Measurements from ENCODE around the gene CAPN9.

The CAPN9 gene

GRCh38 chr1:230772457-230773395 lies 25.5 kb downstream of the CAPN9 start:
- DNase-seq, result no peak

GRCh38 chr1:230773396-230774033 lies 26.3 kb downstream of the CAPN9 start:
- DNase-seq, result no peak

GRCh38 chr1:230778916-230779590 lies 31.9 kb downstream of the CAPN9 start:
- no peak for DNase-seq

GRCh38 chr1:230781131-230781530 lies 33.9 kb downstream of the CAPN9 start:
- DNase-seq, result no peak

GRCh38 chr1:230781594-230781993 lies 34.4 kb downstream of the CAPN9 start:
- no peak for DNase-seq

- no peak for DNase-seq
These were observed 37.0 kb downstream of the CAPN9 start for GRCh38 chr1:230784163-230784562.

GRCh38 chr1:230785636-230786384 lies 38.6 kb downstream of the CAPN9 start:
- DNase-seq, result no peak

GRCh38 chr1:230786385-230786753 lies 39.2 kb downstream of the CAPN9 start:
- no peak for DNase-seq

- no peak for DNase-seq
These were observed 40.3 kb downstream of the CAPN9 start for GRCh38 chr1:230787471-230787870.

GRCh38 chr1:230788561-230789275 lies 41.5 kb downstream of the CAPN9 start:
- no peak for DNase-seq

- DNase-seq, result no peak
These were observed 42.8 kb downstream of the CAPN9 start for GRCh38 chr1:230790026-230790425.

- DNase-seq, result no peak
These were observed 44.9 kb downstream of the CAPN9 start for GRCh38 chr1:230791986-230792564.

GRCh38 chr1:230792691-230793462 lies 45.7 kb downstream of the CAPN9 start:
- DNase-seq, result no peak

GRCh38 chr1:230793463-230793745 lies 46.2 kb downstream of the CAPN9 start:
- DNase-seq, result no peak

GRCh38 chr1:230794431-230794830 lies 47.2 kb downstream of the CAPN9 start:
- no peak for DNase-seq

- DNase-seq, result no peak
These were observed 47.9 kb downstream of the CAPN9 start for GRCh38 chr1:230794871-230795605.

- no peak for DNase-seq
These were observed 49.4 kb downstream of the CAPN9 start for GRCh38 chr1:230796626-230797025.

- no peak for DNase-seq
These were observed 50.3 kb downstream of the CAPN9 start for GRCh38 chr1:230797376-230797920.

GRCh38 chr1:230797942-230798365 lies 50.8 kb downstream of the CAPN9 start:
- peak; percentile 11 for DNase-seq

GRCh38 chr1:230798491-230798890 lies 51.3 kb downstream of the CAPN9 start:
- DNase-seq, result no peak
